Transverse colon (tissue), 4 donors: ENCODE data around the gene PYGB. TPM values are rescaled to one million over a fixed set of nuclear protein-coding genes. Genes with fewer than 3 reads are reported as not detected.

Experiments
- DNase-seq: peaks from one replicate; pipeline ENCODE4 v3.0.0-alpha.2; 2019
- H3K27ac ChIP-seq, 4 donors: fragments of 200-600 bp; sonication (generic); 2 replicates each; pipeline ENCODE4 v1.5.1; 2016 to 2018; ENCODE audit warnings: inconsistent platforms in 4 of 4
- H3K27me3 ChIP-seq: fragments of 200-600 bp; sonication (generic); 2 replicates; pipeline ENCODE4 v1.5.1; 2017; ENCODE audit warnings: inconsistent platforms
- H3K36me3 ChIP-seq, 4 donors: fragments of 200-600 bp; sonication (generic); 2 replicates each; pipeline ENCODE4 v1.5.1; 2017 to 2019; ENCODE audit warnings: inconsistent platforms in 4 of 4
- H3K4me1 ChIP-seq, 4 donors: fragments of 200-600 bp; sonication (generic); 2 replicates each; pipeline ENCODE4 v1.5.1; 2017 to 2020; ENCODE audit warnings: inconsistent platforms in 4 of 4
- H3K4me3 ChIP-seq, 4 donors: fragments of 200-600 bp; sonication (generic); 1 replicate in 1 of 4; 2 replicates in 3 of 4; pipeline versions ENCODE4 v1.5.1 to v1.6.1; 2017 to 2019; ENCODE audit warnings: inconsistent platforms in 4 of 4
- H3K9me3 ChIP-seq, 2 donors: fragments of 200-600 bp; sonication (generic); 2 replicates each; pipeline ENCODE4 v1.5.1; 2017 to 2019; ENCODE audit warnings: inconsistent platforms in 2 of 2
- CTCF ChIP-seq, 5 experiments: fragments of 200-600 bp in 3 of 5; fragments of 450-650 bp in 2 of 5; sonication (generic) in 3 of 5; IDR thresholded peaks; 1 replicate in 2 of 5; 2 replicates in 3 of 5; pipeline ENCODE4 v1.5.1; 2016 to 2017; ENCODE audit warnings: antibody characterized with exemption in 5 of 5, inconsistent platforms in 3 of 5, mild to moderate bottlenecking in 2 of 5, moderate library complexity in 1 of 5
- EP300 ChIP-seq: sonication (generic); formaldehyde crosslinking; IDR thresholded peaks from one replicate; pipeline ENCODE4 v1.6.1; 2017; ENCODE audit warnings: antibody characterized with exemption, low read depth
- POLR2A ChIP-seq: fragments of 450-650 bp; IDR thresholded peaks from one replicate; pipeline ENCODE4 v1.6.1; 2016; ENCODE audit warnings: antibody characterized with exemption, mild to moderate bottlenecking, moderate library complexity
- POLR2AphosphoS5 ChIP-seq, 3 donors: sonication (generic); formaldehyde crosslinking; IDR thresholded peaks; one replicate each; pipeline ENCODE4 v1.6.1; 2016; ENCODE audit warnings: antibody characterized with exemption in 3 of 3
- WGBS, 2 donors: methylation state at CpG; one replicate each; pipeline ENCODE4 v1.1.5; 2018; ENCODE audit warnings: low coverage in 1 of 2; 5-methylcytosine and 5-hydroxymethylcytosine counted together
- in situ Hi-C, 4 donors: fragments of 200-750 bp; cut with MboI; loops; one replicate each; pipeline versions ENCODE4 v1.15.0 to v1.15.1; 2017; ENCODE audit warnings: low sequenced_read_pairs in 3 of 4, low pct_ligation_motif_present in 1 of 4, low pct_unique_long_range_greater_than_20kb in 1 of 4
- intact Hi-C: fragments of 100-400 bp; cut with DNase I; formaldehyde crosslinking; loops from one replicate; pipeline ENCODE4 v1.15.1; 2023; ENCODE audit warnings: low total_unique reads
- small RNA-seq, 4 donors: library from RNA; depleted of rRNA; stranded (forward); fragments of <200 nt; gene quantifications; one replicate each; pipeline ENCODE3, GENCODE V24; 2016
- total RNA-seq, 4 donors: library from RNA; depleted of rRNA; stranded (reverse); fragments of >200 nt; gene quantifications; one replicate each; pipeline ENCODE4 v1.1.0, GENCODE V29; 2016

PYGB gene
- total RNA-seq, 4 donors from 2014 or later: 195 to 554 (median 359) TPM

- intact Hi-C loops (no loop called here), in situ Hi-C loops (no loop called here)
- H3K4me1 ChIP-seq: peaks cover 0 to 11% (median 2%) of the 10 kb centered on the region in 4 donors
- no peak overlapping the region for H3K4me3 ChIP-seq
- no peaks in the 10 kb centered on the region for H3K27me3 ChIP-seq
- H3K9me3 ChIP-seq: no peaks in the 10 kb centered on the region
- WGBS, 2 donors: 90 to 93% methylated on average over 3 of the region's 3 CpGs
- TF ChIP-seq POLR2A (no peak), POLR2AphosphoS5 (IDR thresholded peaks at IDR 0.05) (no peak), EP300 (no peak), CTCF (IDR thresholded peaks at IDR 0.05) (no peak)
- no peak overlapping the region for H3K27ac ChIP-seq
- H3K36me3 ChIP-seq: no peaks in the 10 kb centered on the region
- DNase-seq: no peak
Observed at GRCh38 chr20:25344634-25345033, 96.7 kb downstream of the PYGB start.

GRCh38 chr20:25345721-25346120, 97.8 kb downstream of the PYGB start:
- no peak for DNase-seq
- H3K4me1 ChIP-seq: peaks cover 0 to 4% (median 0%) of the 10 kb centered on the region in 4 donors
- intact Hi-C loops (no loop called here), in situ Hi-C loops (no loop called here)
- no peak overlapping the region for H3K4me3 ChIP-seq
- no peaks in the 10 kb centered on the region for H3K9me3 ChIP-seq
- 98% methylated on average over 1 of the region's 1 CpG; no CpG with 5 or more reads in 1 of the 2 donors for WGBS, 2 donors
- H3K27ac ChIP-seq: no peak overlapping the region
- TF ChIP-seq POLR2AphosphoS5 (IDR thresholded peaks at IDR 0.05): no peak
- no peaks in the 10 kb centered on the region for H3K36me3 ChIP-seq
- no peaks in the 10 kb centered on the region for H3K27me3 ChIP-seq

- TF ChIP-seq POLR2AphosphoS5 (IDR thresholded peaks at IDR 0.05): no peak
- no peak for TF ChIP-seq POLR2A
- TF ChIP-seq EP300: no peak
- no peak for TF ChIP-seq CTCF (IDR thresholded peaks at IDR 0.05)
- H3K27me3 ChIP-seq: no peaks in the 10 kb centered on the region
- intact Hi-C loops: no loop called here
Observed at GRCh38 chr20:25346349-25346748, 98.5 kb downstream of the PYGB start.

More at GRCh38 chr20:25346349-25346748, 98.5 kb downstream of the PYGB start:
- peaks cover 0 to 4% (median 0%) of the 10 kb centered on the region in 4 donors for H3K4me1 ChIP-seq
- no peak overlapping the region for H3K4me3 ChIP-seq
- in situ Hi-C loops: no loop called here
- no peaks in the 10 kb centered on the region for H3K36me3 ChIP-seq
- DNase-seq: no peak
- WGBS, 2 donors: 87 to 94% methylated on average over 6 of the region's 6 CpGs
- no peaks in the 10 kb centered on the region for H3K9me3 ChIP-seq
- no peak overlapping the region for H3K27ac ChIP-seq

Small RNAs within 50 kb of the gene (small RNA-seq; reads per million reads assigned to genes)
- gene AL035252.4 (0 to 0.12 (median 0) reads per million in 4 donors), gene AL121772.2 (0 reads per million in 4 donors), gene RF00019 (0 reads per million in 4 donors)

Other genes with a start within 250 kb of the PYGB start
- gene ACSS1, start 189.9 kb upstream of the PYGB start, total RNA-seq: 10 to 100 TPM; 30.3 to 64.7 (median 51.6) TPM
- under 1 TPM in 1 of 4 donors, not detected in 3; 0.16 TPM for gene VSX1, start 165.9 kb upstream of the PYGB start, total RNA-seq
- 100 to 1,000 TPM; 163 to 261 (median 224) TPM for gene ENTPD6, start 52.4 kb upstream of the PYGB start, total RNA-seq
- 100 to 1,000 TPM in 1 of 4 donors, 10 to 100 TPM in 3; 67.3 to 103 (median 73.4) TPM for gene ABHD12, start 142.8 kb downstream of the PYGB start, total RNA-seq
- gene GINS1, start 159.6 kb downstream of the PYGB start, total RNA-seq: 1 to 10 TPM in 2 of 4 donors, not detected in 2; 1.3 to 1.4 TPM